ENCODE measurements around the gene COL5A1. TPM values are rescaled to one million over a fixed set of nuclear protein-coding genes. Genes with fewer than 3 reads are reported as not detected.

The COL5A1 gene
- total and polyA plus RNA-seq, 2 donors from 2014 or later: 2.4 to 23.8 TPM

GRCh38 chr9:134722120-134722701 lies 80.6 kb downstream of the COL5A1 start:
- Histone ChIP-seq H3K36me3 (ENCODE audit: control insufficient read depth in 2 of 3, insufficient read depth in 3 of 3, low read length in 3 of 3) (no peaks in the 10 kb centered on the region), H3K9me3 (ENCODE audit: control insufficient read depth in 2 of 3, insufficient read depth in 1 of 3, low read length in 3 of 3) (no peaks in the 10 kb centered on the region), H3K27me3 (ENCODE audit: control insufficient read depth, insufficient read depth, low read length) (no peaks in the 10 kb centered on the region), H3K4me3 (ENCODE audit: low read length in 3 of 3) (no peak overlapping the region), H3K27ac (ENCODE audit: low read depth in 2 of 2, low read length in 2 of 2) (no peak overlapping the region), H3K4me1 (ENCODE audit: control insufficient read depth in 2 of 3, insufficient read depth in 2 of 3, low read depth in 1 of 3, low read length in 3 of 3) (no peaks in the 10 kb centered on the region), H3K9ac (ENCODE audit: low read length in 3 of 3) (no peak overlapping the region)
- DNase-seq: no peak
- no peak for TF ChIP-seq CTCF (IDR thresholded peaks at IDR 0.05; ENCODE audit: borderline replicate concordance, extremely low read depth, insufficient read depth)
- intact Hi-C loops (cut with DNase I): no loop called here
- FAIRE-seq: no peak

GRCh38 chr9:134723037-134723436 lies 81.4 kb downstream of the COL5A1 start:
- Histone ChIP-seq H3K4me1 (ENCODE audit: control insufficient read depth in 2 of 3, insufficient read depth in 2 of 3, low read depth in 1 of 3, low read length in 3 of 3) (no peaks in the 10 kb centered on the region), H3K36me3 (ENCODE audit: control insufficient read depth in 2 of 3, insufficient read depth in 3 of 3, low read length in 3 of 3) (no peaks in the 10 kb centered on the region), H3K9me3 (ENCODE audit: control insufficient read depth in 2 of 3, insufficient read depth in 1 of 3, low read length in 3 of 3) (no peaks in the 10 kb centered on the region), H3K27ac (ENCODE audit: low read depth in 2 of 2, low read length in 2 of 2) (no peak overlapping the region), H3K9ac (ENCODE audit: low read length in 3 of 3) (no peak overlapping the region), H3K4me3 (ENCODE audit: low read length in 3 of 3) (no peak overlapping the region), H3K27me3 (ENCODE audit: control insufficient read depth, insufficient read depth, low read length) (no peaks in the 10 kb centered on the region)
- DNase-seq: no peak
- FAIRE-seq: no peak
- TF ChIP-seq CTCF (IDR thresholded peaks at IDR 0.05; ENCODE audit: borderline replicate concordance, extremely low read depth, insufficient read depth): no peak
- intact Hi-C loops (cut with DNase I): no loop called here

- no peak for TF ChIP-seq CTCF (IDR thresholded peaks at IDR 0.05; ENCODE audit: borderline replicate concordance, extremely low read depth, insufficient read depth)
- DNase-seq (no peak), FAIRE-seq (no peak)
- Histone ChIP-seq H3K9ac (ENCODE audit: low read length in 3 of 3) (no peak overlapping the region), H3K36me3 (ENCODE audit: control insufficient read depth in 2 of 3, insufficient read depth in 3 of 3, low read length in 3 of 3) (no peaks in the 10 kb centered on the region), H3K27ac (ENCODE audit: low read depth in 2 of 2, low read length in 2 of 2) (no peak overlapping the region), H3K9me3 (ENCODE audit: control insufficient read depth in 2 of 3, insufficient read depth in 1 of 3, low read length in 3 of 3) (no peaks in the 10 kb centered on the region), H3K27me3 (ENCODE audit: control insufficient read depth, insufficient read depth, low read length) (no peaks in the 10 kb centered on the region), H3K4me1 (ENCODE audit: control insufficient read depth in 2 of 3, insufficient read depth in 2 of 3, low read depth in 1 of 3, low read length in 3 of 3) (no peaks in the 10 kb centered on the region), H3K4me3 (ENCODE audit: low read length in 3 of 3) (no peak overlapping the region)
- intact Hi-C loops (cut with DNase I): no loop called here
These were observed 82.0 kb downstream of the COL5A1 start for GRCh38 chr9:134723491-134724190.
